Activated gamma-delta T cell (primary cell): Measurements from ENCODE around the gene TRIM62.
"Not testable (repeated sequence)": the region's sequence is repeated elsewhere in the genome, so short reads cannot be mapped to it uniquely, and the experiment has no call there.

ENCODE experiments used
- DNase-seq: peaks from one replicate; lab custom pipeline; 2025; lab: John Stamatoyannopoulos, UW

Gene TRIM62

GRCh38 chr1:33158366-33158765 lies 23.5 kb downstream of the TRIM62 start:
- no peak for DNase-seq

GRCh38 chr1:33157131-33157530 lies 24.7 kb downstream of the TRIM62 start:
- DNase-seq: no peak

- DNase-seq: no peak
Observed at GRCh38 chr1:33155877-33156538, 25.8 kb downstream of the TRIM62 start.

GRCh38 chr1:33153650-33154049 lies 28.2 kb downstream of the TRIM62 start:
- DNase-seq: no peak

GRCh38 chr1:33152685-33153432 lies 29.0 kb downstream of the TRIM62 start:
- DNase-seq: no peak

- no peak for DNase-seq
Observed at GRCh38 chr1:33151116-33151515, 30.7 kb downstream of the TRIM62 start.

GRCh38 chr1:33150522-33150921 lies 31.3 kb downstream of the TRIM62 start:
- no peak for DNase-seq

GRCh38 chr1:33149453-33150190 lies 32.2 kb downstream of the TRIM62 start:
- no peak for DNase-seq

- DNase-seq: no peak
Observed at GRCh38 chr1:33148615-33149014, 33.2 kb downstream of the TRIM62 start.

- DNase-seq: no peak
Observed at GRCh38 chr1:33147997-33148314, 33.9 kb downstream of the TRIM62 start.

GRCh38 chr1:33147275-33147996 lies 34.4 kb downstream of the TRIM62 start:
- DNase-seq: no peak

GRCh38 chr1:33146003-33146402 lies 35.8 kb downstream of the TRIM62 start:
- no peak for DNase-seq

GRCh38 chr1:33143698-33144097 lies 38.1 kb downstream of the TRIM62 start:
- no peak for DNase-seq

GRCh38 chr1:33143176-33143575 lies 38.7 kb downstream of the TRIM62 start:
- DNase-seq: no peak

- DNase-seq: no peak
Observed at GRCh38 chr1:33142483-33143064, 39.3 kb downstream of the TRIM62 start.

- no peak for DNase-seq
Observed at GRCh38 chr1:33141781-33142180, 40.1 kb downstream of the TRIM62 start.

- DNase-seq: no peak
Observed at GRCh38 chr1:33141216-33141615, 40.6 kb downstream of the TRIM62 start.

- DNase-seq: no peak
Observed at GRCh38 chr1:33140153-33141149, 41.4 kb downstream of the TRIM62 start.

GRCh38 chr1:33137800-33138199 lies 44.0 kb downstream of the TRIM62 start:
- no peak for DNase-seq

GRCh38 chr1:33136041-33136440 lies 45.8 kb downstream of the TRIM62 start:
- not testable (repeated sequence) for DNase-seq
